GM06990 (cell line): ENCODE measurements around the gene NPR3.

ENCODE experiments used
- DNase-seq: peaks from one replicate; pipeline ENCODE4 v3.0.0-alpha.2; 2011; ENCODE audit not compliant: insufficient read length; ENCODE audit errors: extremely low read depth
- H3K27me3 ChIP-seq: replicated peaks from 2 replicates; pipeline ENCODE4 v1.6.0; 2011; ENCODE audit warnings: low read length; ENCODE audit not compliant: control insufficient read depth, insufficient read depth
- H3K36me3 ChIP-seq: 2 replicates; pipeline ENCODE4 v1.5.1; 2011; ENCODE audit warnings: low read length; ENCODE audit not compliant: control insufficient read depth, insufficient read depth
- H3K4me3 ChIP-seq: replicated peaks from 2 replicates; pipeline ENCODE4 v1.5.1; 2011; ENCODE audit warnings: low read depth, mild to moderate bottlenecking, control low read depth, low read length
- TF ChIP-seq, protein P1 (sequence below): IDR thresholded peaks from 2 replicates; pipeline ENCODE4 v1.5.1; 2011; ENCODE audit warnings: low read length, control low read depth, mild to moderate bottlenecking, inconsistent platforms; ENCODE audit not compliant: insufficient read depth, poor library complexity, severe bottlenecking

NPR3 gene

GRCh38 chr5:32753765-32754164, 42.6 kb downstream of the NPR3 start:
- TF ChIP-seq, protein P1, sequence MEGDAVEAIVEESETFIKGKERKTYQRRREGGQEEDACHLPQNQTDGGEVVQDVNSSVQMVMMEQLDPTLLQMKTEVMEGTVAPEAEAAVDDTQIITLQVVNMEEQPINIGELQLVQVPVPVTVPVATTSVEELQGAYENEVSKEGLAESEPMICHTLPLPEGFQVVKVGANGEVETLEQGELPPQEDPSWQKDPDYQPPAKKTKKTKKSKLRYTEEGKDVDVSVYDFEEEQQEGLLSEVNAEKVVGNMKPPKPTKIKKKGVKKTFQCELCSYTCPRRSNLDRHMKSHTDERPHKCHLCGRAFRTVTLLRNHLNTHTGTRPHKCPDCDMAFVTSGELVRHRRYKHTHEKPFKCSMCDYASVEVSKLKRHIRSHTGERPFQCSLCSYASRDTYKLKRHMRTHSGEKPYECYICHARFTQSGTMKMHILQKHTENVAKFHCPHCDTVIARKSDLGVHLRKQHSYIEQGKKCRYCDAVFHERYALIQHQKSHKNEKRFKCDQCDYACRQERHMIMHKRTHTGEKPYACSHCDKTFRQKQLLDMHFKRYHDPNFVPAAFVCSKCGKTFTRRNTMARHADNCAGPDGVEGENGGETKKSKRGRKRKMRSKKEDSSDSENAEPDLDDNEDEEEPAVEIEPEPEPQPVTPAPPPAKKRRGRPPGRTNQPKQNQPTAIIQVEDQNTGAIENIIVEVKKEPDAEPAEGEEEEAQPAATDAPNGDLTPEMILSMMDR: no peak
- Histone ChIP-seq H3K36me3 (no peaks in the 10 kb centered on the region), H3K27me3 (no peaks in the 10 kb centered on the region; the same call in 1 of the 2 replicates), H3K4me3 (no peak overlapping the region)
- no peak for DNase-seq

DNA sequence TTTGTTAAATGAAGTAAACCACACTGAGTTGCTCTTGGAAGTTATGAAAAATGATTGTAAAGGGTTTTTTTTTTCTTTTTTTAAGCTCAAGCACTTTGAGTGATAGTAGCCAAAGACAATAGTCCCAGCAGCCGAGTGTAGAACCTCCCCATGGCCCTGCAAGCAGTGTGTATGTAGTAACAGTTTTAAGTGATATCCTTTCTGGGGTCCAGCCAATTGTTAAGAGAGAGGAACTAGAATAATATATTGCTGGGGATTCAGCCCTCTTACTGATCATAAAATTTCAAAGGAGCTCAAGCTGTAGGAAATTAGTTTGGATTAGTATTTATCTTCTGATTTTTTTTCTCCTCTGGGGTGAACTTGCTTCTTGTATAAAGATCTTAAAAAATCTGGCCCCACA, 43.2 kb downstream of the NPR3 start:
- TF ChIP-seq, protein P1: no peak
- DNase-seq: no peak
- Histone ChIP-seq H3K36me3 (no peaks in the 10 kb centered on the region), H3K4me3 (no peak overlapping the region), H3K27me3 (no peaks in the 10 kb centered on the region; the same call in 1 of the 2 replicates)

DNA sequence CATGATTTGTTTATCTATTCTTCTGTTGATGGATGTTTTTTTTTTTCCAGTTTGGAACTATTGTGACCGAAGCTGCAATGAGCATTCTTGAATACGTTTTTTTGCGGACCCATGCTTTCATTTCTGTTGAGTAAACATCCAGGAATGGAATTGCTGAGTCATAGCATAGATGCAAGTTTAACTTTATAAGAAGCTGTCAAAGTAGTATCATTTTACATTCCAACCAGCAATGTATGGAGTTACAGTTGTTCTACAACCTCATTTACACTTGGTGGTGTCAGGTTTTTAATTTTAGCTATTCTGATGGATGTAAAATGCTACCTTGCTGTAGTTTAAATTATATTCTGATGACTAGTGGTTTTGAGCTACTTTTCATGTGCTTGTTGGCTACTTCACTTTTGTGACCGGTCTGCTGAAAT, 49.0 kb downstream of the NPR3 start:
- no peak overlapping the region for H3K4me3 ChIP-seq
- TF ChIP-seq, protein P1: no peak
- no peaks in the 10 kb centered on the region for H3K36me3 ChIP-seq
- H3K27me3 ChIP-seq: no peaks in the 10 kb centered on the region
- no peak for DNase-seq

DNA sequence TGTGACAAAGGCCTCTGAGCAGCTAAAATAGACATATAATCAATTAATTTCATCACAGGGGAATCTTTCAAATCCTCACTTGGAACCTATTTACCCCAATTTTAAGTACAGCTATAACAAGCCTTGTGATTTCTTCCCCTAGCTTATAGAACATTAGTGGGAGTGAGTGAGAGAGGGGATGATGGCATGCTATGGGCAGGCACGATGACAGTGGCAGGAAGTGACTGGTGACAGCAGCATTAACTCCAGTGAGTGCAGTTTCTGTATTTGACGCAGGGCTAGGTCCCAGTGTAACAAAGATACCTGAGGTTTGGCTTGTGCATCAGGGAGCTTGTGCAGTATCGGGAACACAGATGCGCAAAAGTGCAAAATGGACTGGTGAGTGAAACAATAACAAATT, 54.1 kb downstream of the NPR3 start:
- Histone ChIP-seq H3K4me3 (no peak overlapping the region), H3K36me3 (no peaks in the 10 kb centered on the region), H3K27me3 (no peaks in the 10 kb centered on the region)
- TF ChIP-seq, protein P1: no peak
- DNase-seq: no peak

- Histone ChIP-seq H3K27me3 (no peaks in the 10 kb centered on the region), H3K36me3 (no peaks in the 10 kb centered on the region), H3K4me3 (no peak overlapping the region)
- TF ChIP-seq, protein P1: no peak
- DNase-seq: no peak
Measured at GRCh38 chr5:32767948-32768467, 56.9 kb downstream of the NPR3 start.

DNA sequence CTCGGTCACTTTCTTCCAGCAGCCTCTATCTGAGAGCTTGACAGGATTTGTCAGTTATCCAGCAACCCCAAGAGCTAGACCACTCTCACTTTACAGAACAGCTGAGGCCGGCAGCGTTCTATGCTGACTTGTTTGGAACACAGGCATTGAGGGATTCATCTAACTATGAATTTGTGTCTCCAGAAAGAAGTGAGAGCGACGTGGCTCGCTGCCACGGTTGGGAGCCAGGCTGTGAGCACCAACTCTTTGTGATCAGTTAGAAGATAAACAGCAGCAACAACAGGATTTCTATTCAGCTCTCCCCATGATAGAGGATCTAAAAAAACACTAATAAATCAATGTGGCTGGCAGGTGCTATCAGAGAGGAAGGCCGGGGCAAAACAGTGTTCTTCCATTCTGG, 58.6 kb downstream of the NPR3 start:
- DNase-seq: no peak
- Histone ChIP-seq H3K4me3 (no peak overlapping the region), H3K36me3 (no peaks in the 10 kb centered on the region), H3K27me3 (no peaks in the 10 kb centered on the region)
- TF ChIP-seq, protein P1: no peak
